AG09319 (cell line): ENCODE data around the gene NMRK2.
"Not testable (repeated sequence)": the region's sequence is repeated elsewhere in the genome, so short reads cannot be mapped to it uniquely, and the experiment has no call there.

Experiments
- DNase-seq: peaks from one replicate; pipeline ENCODE4 v3.0.0-alpha.2; 2010; ENCODE audit warnings: low read depth; ENCODE audit errors: extremely low read depth
- CTCF ChIP-seq: IDR thresholded peaks from 2 replicates; pipeline ENCODE4 v1.5.1; 2011; ENCODE audit warnings: low read depth, mild to moderate bottlenecking, inconsistent platforms, low read length, moderate library complexity

NMRK2 gene

GRCh38 chr19:3950871-3951861 is 18.3 kb downstream of the NMRK2 start:
- DNase-seq, result no peak

GRCh38 chr19:3952755-3953276 is 19.9 kb downstream of the NMRK2 start:
- not testable (repeated sequence) for DNase-seq

More at GRCh38 chr19:3950871-3951861, 18.3 kb downstream of the NMRK2 start:
- no peak for TF ChIP-seq CTCF

GRCh38 chr19:3954107-3954506 is 21.2 kb downstream of the NMRK2 start:
- DNase-seq, result no peak
- no peak for TF ChIP-seq CTCF

GRCh38 chr19:3955276-3955675 is 22.4 kb downstream of the NMRK2 start:
- not testable (repeated sequence) for DNase-seq

GRCh38 chr19:3955688-3956087 is 22.8 kb downstream of the NMRK2 start:
- no peak for DNase-seq
- TF ChIP-seq CTCF, result no peak

GRCh38 chr19:3958836-3959765 is 26.2 kb downstream of the NMRK2 start:
- no peak for DNase-seq
- no peak for TF ChIP-seq CTCF

GRCh38 chr19:3959766-3960131 is 26.9 kb downstream of the NMRK2 start:
- no peak for TF ChIP-seq CTCF

GRCh38 chr19:3961007-3961406 is 28.1 kb downstream of the NMRK2 start:
- no peak for TF ChIP-seq CTCF
- no peak for DNase-seq

More at GRCh38 chr19:3959766-3960131, 26.9 kb downstream of the NMRK2 start:
- DNase-seq, result no peak
